Activated gamma-delta T cell treated with anti-CD3 and anti-CD28 coated beads, Interleukin-2, amount 50 U/mL, for 16 hours (primary cell): ENCODE measurements around the gene ENAH.

Experiments
- DNase-seq: peaks from one replicate; pipeline ENCODE4 v3.0.0-alpha.2; 2020; ENCODE audit warnings: low read depth

ENAH gene

GRCh38 chr1:225451340-225451739 is 201.6 kb downstream of the ENAH start:
- no peak for DNase-seq

- DNase-seq, result no peak
These were observed 202.3 kb downstream of the ENAH start for GRCh38 chr1:225450491-225451191.

- DNase-seq, result no peak
These were observed 203.1 kb downstream of the ENAH start for GRCh38 chr1:225449774-225450173.

- no peak for DNase-seq
These were observed 203.7 kb downstream of the ENAH start for GRCh38 chr1:225449261-225449660.

GRCh38 chr1:225448146-225448805 is 204.6 kb downstream of the ENAH start:
- DNase-seq, result no peak

GRCh38 chr1:225447650-225448089 is 205.3 kb downstream of the ENAH start:
- DNase-seq, result no peak

GRCh38 chr1:225446981-225447615 is 205.8 kb downstream of the ENAH start:
- no peak for DNase-seq

GRCh38 chr1:225446595-225446960 is 206.3 kb downstream of the ENAH start:
- DNase-seq, result no peak

- DNase-seq, result no peak
These were observed 207.0 kb downstream of the ENAH start for GRCh38 chr1:225445639-225446594.

- no peak for DNase-seq
These were observed 210.8 kb downstream of the ENAH start for GRCh38 chr1:225442123-225442505.

- no peak for DNase-seq
These were observed 211.4 kb downstream of the ENAH start for GRCh38 chr1:225441314-225442122.

GRCh38 chr1:225440380-225441221 is 212.3 kb downstream of the ENAH start:
- DNase-seq, result no peak

GRCh38 chr1:225437710-225438437 is 215.0 kb downstream of the ENAH start:
- no peak for DNase-seq
